ENCODE measurements around the gene SYTL1. TPM values are rescaled to one million over a fixed set of nuclear protein-coding genes. Genes with fewer than 3 reads are reported as not detected.

SYTL1 gene
- total and polyA plus RNA-seq, 4 donors: 10.5 to 58.0 (median 34.6) TPM

DNA sequence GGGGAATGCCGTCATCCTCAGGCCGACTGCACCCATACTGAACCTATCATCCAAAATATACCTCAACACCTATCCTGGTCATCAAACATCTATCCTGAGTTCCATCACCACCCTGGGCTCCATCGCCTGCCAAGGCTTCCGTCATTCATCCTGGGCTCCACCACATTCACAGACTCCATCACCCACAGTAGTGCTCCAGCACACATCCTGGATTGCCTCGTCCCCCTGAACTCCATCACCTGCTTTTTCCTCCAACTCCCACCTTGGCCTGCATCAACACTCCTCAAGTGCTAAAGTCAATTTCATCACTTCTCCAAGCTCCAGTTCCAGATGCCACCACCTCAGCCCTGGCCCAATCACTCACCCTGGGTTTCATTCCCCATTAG lies 17.1 kb downstream of the SYTL1 start:
- WGBS, 2 donors: 96 to 97% methylated on average over 5 of the region's 5 CpGs
- Histone ChIP-seq H3K36me3 (ENCODE audit: control insufficient read depth in 4 of 4, insufficient read depth in 4 of 4, low read length in 4 of 4) (peaks cover 4 to 82% (median 5%) of the 10 kb centered on the region in 4 donors), H3K27me3 (ENCODE audit: control insufficient read depth in 3 of 3, insufficient read depth in 3 of 3, low read length in 2 of 3) (peaks cover 0 to 2% (median 0%) of the 10 kb centered on the region in 3 donors), H3K9me3 (ENCODE audit: control insufficient read depth in 4 of 4, insufficient read depth in 3 of 4, low read length in 3 of 4) (no peaks in the 10 kb centered on the region), H3K4me3 (no peak overlapping the region), H3K4me1 (ENCODE audit: control insufficient read depth in 5 of 5, insufficient read depth in 5 of 5, low read length in 5 of 5) (peaks cover 0 to 4% (median 0%) of the 10 kb centered on the region in 5 donors), H3K9ac (ENCODE audit: insufficient read depth in 1 of 2, low read length in 2 of 2) (no peak overlapping the region), H3K27ac (ENCODE audit: low read depth in 1 of 2, low read length in 1 of 2) (no peak overlapping the region)
- DNase-seq (no peak), ATAC-seq (ENCODE audit: insufficient read depth, low FRiP score) (no peak)
- TF ChIP-seq, protein P1, sequence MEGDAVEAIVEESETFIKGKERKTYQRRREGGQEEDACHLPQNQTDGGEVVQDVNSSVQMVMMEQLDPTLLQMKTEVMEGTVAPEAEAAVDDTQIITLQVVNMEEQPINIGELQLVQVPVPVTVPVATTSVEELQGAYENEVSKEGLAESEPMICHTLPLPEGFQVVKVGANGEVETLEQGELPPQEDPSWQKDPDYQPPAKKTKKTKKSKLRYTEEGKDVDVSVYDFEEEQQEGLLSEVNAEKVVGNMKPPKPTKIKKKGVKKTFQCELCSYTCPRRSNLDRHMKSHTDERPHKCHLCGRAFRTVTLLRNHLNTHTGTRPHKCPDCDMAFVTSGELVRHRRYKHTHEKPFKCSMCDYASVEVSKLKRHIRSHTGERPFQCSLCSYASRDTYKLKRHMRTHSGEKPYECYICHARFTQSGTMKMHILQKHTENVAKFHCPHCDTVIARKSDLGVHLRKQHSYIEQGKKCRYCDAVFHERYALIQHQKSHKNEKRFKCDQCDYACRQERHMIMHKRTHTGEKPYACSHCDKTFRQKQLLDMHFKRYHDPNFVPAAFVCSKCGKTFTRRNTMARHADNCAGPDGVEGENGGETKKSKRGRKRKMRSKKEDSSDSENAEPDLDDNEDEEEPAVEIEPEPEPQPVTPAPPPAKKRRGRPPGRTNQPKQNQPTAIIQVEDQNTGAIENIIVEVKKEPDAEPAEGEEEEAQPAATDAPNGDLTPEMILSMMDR (IDR thresholded peaks at IDR 0.05; ENCODE audit: control extremely low read depth, extremely low read depth): no peak

DNA sequence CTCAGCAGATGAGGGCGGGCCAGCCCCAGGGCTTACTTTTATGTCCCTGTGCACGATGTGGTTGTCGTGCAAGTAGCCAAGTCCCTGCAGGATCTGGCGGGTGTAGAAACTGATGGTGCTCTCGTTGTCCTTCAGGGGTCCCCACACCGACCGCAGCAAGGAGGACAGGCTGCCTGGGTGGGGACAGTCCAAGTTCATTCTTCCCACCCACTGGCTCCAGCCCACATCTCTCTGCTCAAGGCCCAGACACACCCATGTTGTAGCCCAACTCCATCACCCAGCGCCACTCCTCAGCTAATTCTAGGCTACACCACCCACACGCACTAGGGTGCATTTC lies 18.0 kb downstream of the SYTL1 start:
- TF ChIP-seq, protein P1 (IDR thresholded peaks at IDR 0.05; ENCODE audit: control extremely low read depth, extremely low read depth): no peak
- no peak overlapping the region for H3K27ac ChIP-seq (ENCODE audit: low read depth in 1 of 2, low read length in 1 of 2)
- H3K36me3 ChIP-seq (ENCODE audit: control insufficient read depth in 4 of 4, insufficient read depth in 4 of 4, low read length in 4 of 4): peaks cover 4 to 89% (median 5%) of the 10 kb centered on the region in 4 donors
- peaks cover 0 to 9% (median 2%) of the 10 kb centered on the region in 5 donors for H3K4me1 ChIP-seq (ENCODE audit: control insufficient read depth in 5 of 5, insufficient read depth in 5 of 5, low read length in 5 of 5)
- no peak overlapping the region for H3K4me3 ChIP-seq
- no peak overlapping the region for H3K9ac ChIP-seq (ENCODE audit: insufficient read depth in 1 of 2, low read length in 2 of 2)
- 63 to 75% methylated on average over 9 of the region's 9 CpGs for WGBS, 2 donors
- no peaks in the 10 kb centered on the region for H3K9me3 ChIP-seq (ENCODE audit: control insufficient read depth in 4 of 4, insufficient read depth in 3 of 4, low read length in 3 of 4)
- ATAC-seq (ENCODE audit: insufficient read depth, low FRiP score) (no peak), DNase-seq (no peak)
- peaks cover 0 to 2% (median 0%) of the 10 kb centered on the region in 3 donors for H3K27me3 ChIP-seq (ENCODE audit: control insufficient read depth in 3 of 3, insufficient read depth in 3 of 3, low read length in 2 of 3)

DNA sequence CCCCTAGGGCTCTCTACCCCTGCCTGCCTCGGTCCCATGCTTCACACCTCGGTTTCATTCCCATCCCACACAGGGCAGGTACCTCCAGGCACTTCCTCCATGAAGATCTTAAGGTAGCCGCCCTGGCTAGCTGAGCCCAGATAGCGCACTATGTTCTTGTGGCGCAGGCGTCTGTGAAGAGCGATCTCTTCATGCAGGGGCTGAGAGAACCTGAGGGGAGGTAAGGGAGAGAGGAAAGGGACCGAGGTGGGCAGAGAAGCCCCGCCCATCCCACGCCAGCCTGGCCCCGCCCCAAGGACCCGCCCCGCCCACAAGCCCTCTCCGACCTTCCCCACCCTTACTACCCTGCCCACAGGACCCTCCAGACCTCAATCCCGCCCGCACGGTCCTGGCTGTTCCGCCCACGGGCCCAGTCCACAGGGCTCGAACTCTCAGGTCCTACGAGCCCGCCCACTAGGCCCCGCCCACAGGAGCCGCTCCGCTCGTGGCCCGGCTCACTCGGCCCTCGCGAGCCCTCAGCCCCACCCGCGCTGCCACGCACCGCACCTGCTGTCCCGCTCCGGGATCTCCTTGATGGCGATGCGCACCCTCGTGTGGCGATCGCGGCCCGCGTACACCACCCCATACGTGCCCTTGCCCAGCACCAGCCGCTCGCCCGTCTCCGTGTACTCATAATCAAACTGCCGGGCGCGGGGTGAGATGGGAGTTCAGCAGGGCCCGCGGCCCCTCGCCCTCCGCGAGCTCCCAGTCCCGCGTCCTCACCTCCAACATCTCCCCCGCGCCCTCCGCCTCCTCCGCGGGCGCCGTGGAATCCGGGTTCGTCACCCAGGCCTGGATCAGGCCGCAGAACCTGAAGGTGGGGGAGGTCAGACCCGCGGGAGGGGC lies 18.6 kb downstream of the SYTL1 start:
- no peak for ATAC-seq (ENCODE audit: insufficient read depth, low FRiP score)

More for the DNA sequence above, 18.6 kb downstream of the SYTL1 start:
- WGBS, 2 donors: 28 to 61% methylated on average over 63 to 71 of the region's 71 CpGs
- DNase-seq: no peak
- Histone ChIP-seq H3K4me3 (no peak overlapping the region), H3K9me3 (ENCODE audit: control insufficient read depth in 4 of 4, insufficient read depth in 3 of 4, low read length in 3 of 4) (no peaks in the 10 kb centered on the region), H3K36me3 (ENCODE audit: control insufficient read depth in 4 of 4, insufficient read depth in 4 of 4, low read length in 4 of 4) (peaks cover 2 to 84% (median 4%) of the 10 kb centered on the region in 4 donors), H3K4me1 (ENCODE audit: control insufficient read depth in 5 of 5, insufficient read depth in 5 of 5, low read length in 5 of 5) (peaks cover 0 to 13% (median 9%) of the 10 kb centered on the region in 5 donors), H3K27me3 (ENCODE audit: control insufficient read depth in 3 of 3, insufficient read depth in 3 of 3, low read length in 2 of 3) (peaks cover 0 to 2% (median 0%) of the 10 kb centered on the region in 3 donors), H3K9ac (ENCODE audit: insufficient read depth in 1 of 2, low read length in 2 of 2) (no peak overlapping the region), H3K27ac (ENCODE audit: low read depth in 1 of 2, low read length in 1 of 2) (no peak overlapping the region)
- TF ChIP-seq, protein P1 (IDR thresholded peaks at IDR 0.05; ENCODE audit: control extremely low read depth, extremely low read depth): no peak
